Psoas muscle (tissue), 8 donors: ENCODE results near the gene ARL15. TPM values are rescaled to one million over a fixed set of nuclear protein-coding genes. Genes with fewer than 3 reads are reported as not detected.
"Not testable (repeated sequence)": the region's sequence is repeated elsewhere in the genome, so short reads cannot be mapped to it uniquely, and the experiment has no call there.

Experiments used
- ATAC-seq, 4 donors: fragments of 200-7000 bp; cut with Tn5 transposase; one replicate each; pipeline ENCODE4 v1.9.1; 2020; ENCODE audit warnings: moderate library complexity in 3 of 4, mild to moderate bottlenecking in 2 of 4
- DNase-seq, 2 donors: peaks; one replicate each; pipeline ENCODE4 v3.0.0-alpha.2; 2020
- H3K27ac ChIP-seq: fragments of 200-600 bp; one replicate; pipeline ENCODE4 v1.8.0; 2022
- H3K27me3 ChIP-seq, 3 donors: fragments of 200-600 bp in 1 of 3; one replicate each; pipeline versions ENCODE4 v1.6.1 to v1.8.0; 2013 to 2022; ENCODE audit warnings: low read length in 2 of 3, mild to moderate bottlenecking in 2 of 3, moderate library complexity in 1 of 3; ENCODE audit not compliant: insufficient read depth in 3 of 3
- H3K36me3 ChIP-seq, 2 donors: fragments of 200-600 bp in 1 of 2; one replicate each; pipeline versions ENCODE4 v1.6.1 to v1.8.0; 2013 to 2022; ENCODE audit warnings: low read depth in 1 of 2, mild to moderate bottlenecking in 1 of 2, moderate library complexity in 1 of 2; ENCODE audit not compliant: insufficient read depth in 1 of 2
- H3K4me1 ChIP-seq: fragments of 200-600 bp; one replicate; pipeline ENCODE4 v1.8.0; 2022
- H3K4me3 ChIP-seq: fragments of 200-600 bp; one replicate; pipeline ENCODE4 v1.8.0; 2022; ENCODE audit warnings: mild to moderate bottlenecking
- H3K9me3 ChIP-seq: fragments of 200-600 bp; one replicate; pipeline ENCODE4 v1.8.0; 2022
- CTCF ChIP-seq: fragments of 200-600 bp; IDR thresholded peaks from one replicate; pipeline ENCODE4 v1.8.0; 2022; ENCODE audit warnings: antibody characterized with exemption
- WGBS, 3 donors: extraction: QIAGEN DNeasy Blood & Tissue Kit; methylation state at CpG; one replicate each; pipeline versions ENCODE4 v1.1.6 to v1.1.7; 2013; 5-methylcytosine and 5-hydroxymethylcytosine counted together
- intact Hi-C, 2 donors: fragments of 100-400 bp; cut with DNase I; formaldehyde crosslinking; loops; one replicate each; pipeline versions ENCODE4 v1.11.0 to v1.14.2; 2022
- polyA plus RNA-seq, 3 donors: library from polyadenylated mRNA; stranded (reverse); fragments of 200-250 nt; gene quantifications; one replicate each; pipeline ENCODE4 v1.2.3, GENCODE V29; 2013
- total RNA-seq, 4 donors: library from RNA; stranded (reverse); fragmentation: NEBNext Ultra II Directional in 2 of 4; extraction: Animal tissue kit (Norgen Biotek cat#: 25700) in 2 of 4; gene quantifications; one replicate each; pipeline versions ENCODE4 v1.2.1 to v1.2.4, GENCODE V29; 2021 to 2023
- donor health status: healthy with polysubstance abuse.
- donor health status: DM: no; HTN: no; CAD: no; lungs with moderate emphysema.
- donor health status: Bipolar disorder and iron deficiency.
- donor health status: healthy.
- donor health status: DM: yes; HTN: yes; CAD: no.
- donor health status: DM: no; HTN: no; CAD: no.
- donor health status: DM: no; HTN: no; CAD: no.
- donor health status: DM: yes; HTN: yes; CAD: no.

The ARL15 gene
- total and polyA plus RNA-seq, 7 donors, result 2.5 to 8.9 (median 4.6) TPM

- ATAC-seq (no peak), DNase-seq (no peak)
- WGBS, 3 donors, result 94 to 97% (median 96%) methylated on average over 1 of the region's 1 CpG
- H3K4me1 ChIP-seq, result no peaks in the 10 kb centered on the region
- H3K9me3 ChIP-seq, result no peaks in the 10 kb centered on the region
- no peaks in the 10 kb centered on the region for H3K36me3 ChIP-seq
- no peak overlapping the region for H3K27ac ChIP-seq
- intact Hi-C loops, result no loop called here
- H3K4me3 ChIP-seq, result no peak overlapping the region
- no peaks in the 10 kb centered on the region for H3K27me3 ChIP-seq
- TF ChIP-seq CTCF, result no peak
Measured at GRCh38 chr5:54049144-54049543, 261.2 kb downstream of the ARL15 start.

GRCh38 chr5:54045077-54045792 lies 265.1 kb downstream of the ARL15 start:
- ATAC-seq (no peak), DNase-seq (no peak)
- intact Hi-C loops, result no loop called here
- H3K9me3 ChIP-seq, result no peaks in the 10 kb centered on the region
- H3K4me1 ChIP-seq, result no peaks in the 10 kb centered on the region
- WGBS, 3 donors, result 94 to 95% (median 95%) methylated on average over 4 of the region's 4 CpGs
- no peak overlapping the region for H3K27ac ChIP-seq
- no peaks in the 10 kb centered on the region for H3K27me3 ChIP-seq
- H3K36me3 ChIP-seq, result no peaks in the 10 kb centered on the region
- TF ChIP-seq CTCF, result no peak
- H3K4me3 ChIP-seq, result no peak overlapping the region

GRCh38 chr5:54044276-54044675 lies 266.1 kb downstream of the ARL15 start:
- H3K4me1 ChIP-seq, H3K9me3 ChIP-seq, H3K27ac ChIP-seq, H3K4me3 ChIP-seq, DNase-seq, H3K36me3 ChIP-seq, intact Hi-C loops, H3K27me3 ChIP-seq, ATAC-seq: not testable (repeated sequence)
- WGBS, 3 donors, result 96 to 98% (median 96%) methylated on average over 10 of the region's 10 CpGs

GRCh38 chr5:54040804-54041203 lies 269.6 kb downstream of the ARL15 start:
- 42 to 55% (median 46%) methylated on average over 1 of the region's 1 CpG for WGBS, 3 donors
- Histone ChIP-seq H3K27me3 (no peaks in the 10 kb centered on the region), H3K9me3 (no peaks in the 10 kb centered on the region), H3K27ac (no peak overlapping the region), H3K4me3 (no peak overlapping the region), H3K36me3 (no peaks in the 10 kb centered on the region), H3K4me1 (no peaks in the 10 kb centered on the region)
- intact Hi-C loops, result no loop called here
- no peak for TF ChIP-seq CTCF
- DNase-seq (no peak), ATAC-seq (no peak)

- intact Hi-C loops, result no loop called here
- ATAC-seq, result no peak
- Histone ChIP-seq H3K27ac (no peak overlapping the region), H3K4me1 (no peaks in the 10 kb centered on the region), H3K9me3 (no peaks in the 10 kb centered on the region), H3K36me3 (no peaks in the 10 kb centered on the region), H3K27me3 (no peaks in the 10 kb centered on the region), H3K4me3 (no peak overlapping the region)
- 97 to 100% (median 99%) methylated on average over 1 of the region's 1 CpG for WGBS, 3 donors
- DNase-seq, result no peak
- TF ChIP-seq CTCF, result no peak
Measured at GRCh38 chr5:54040018-54040417, 270.4 kb downstream of the ARL15 start.
